ENCODE results near the gene PPM1H.

The PPM1H gene

GRCh38 chr12:62632411-62632918, 302.5 kb downstream of the PPM1H start:
- H3K36me3 ChIP-seq (ENCODE audit: insufficient read depth, low read length), result no peaks in the 10 kb centered on the region
- DNase-seq (ENCODE audit: low read depth, low spot score), result no peak
- no peak for TF ChIP-seq EZH2 (IDR thresholded peaks at IDR 0.05)
- no peak for TF ChIP-seq FOXP2 (optimal IDR thresholded peaks at IDR 0.05; ENCODE audit: control extremely low read depth, extremely low read length, insufficient read depth)
- no peak for TF ChIP-seq POLR2AphosphoS5 (IDR thresholded peaks at IDR 0.05; ENCODE audit: borderline replicate concordance, low read depth, low read length)
- H3K27ac ChIP-seq, result no peak overlapping the region
- no peak overlapping the region for H3K9ac ChIP-seq (ENCODE audit: insufficient read length)
- no peak overlapping the region for H3K4me3 ChIP-seq
- H3K9me3 ChIP-seq (ENCODE audit: low read depth, low read length), result no peaks in the 10 kb centered on the region

- no peaks in the 10 kb centered on the region for H3K36me3 ChIP-seq (ENCODE audit: insufficient read depth, low read length)
- DNase-seq (ENCODE audit: low read depth, low spot score), result no peak
- H3K9me3 ChIP-seq (ENCODE audit: low read depth, low read length), result no peaks in the 10 kb centered on the region
- H3K4me3 ChIP-seq, result no peak overlapping the region
- no peak overlapping the region for H3K27ac ChIP-seq
- TF ChIP-seq FOXP2 (optimal IDR thresholded peaks at IDR 0.05; ENCODE audit: control extremely low read depth, extremely low read length, insufficient read depth), result no peak
- TF ChIP-seq EZH2 (IDR thresholded peaks at IDR 0.05), result no peak
- no peak for TF ChIP-seq POLR2AphosphoS5 (IDR thresholded peaks at IDR 0.05; ENCODE audit: borderline replicate concordance, low read depth, low read length)
- no peak overlapping the region for H3K9ac ChIP-seq (ENCODE audit: insufficient read length)
These were observed 303.2 kb downstream of the PPM1H start for GRCh38 chr12:62631471-62632410.

GRCh38 chr12:62629971-62630739, 304.8 kb downstream of the PPM1H start:
- Histone ChIP-seq H3K36me3 (ENCODE audit: insufficient read depth, low read length) (no peaks in the 10 kb centered on the region), H3K4me3 (no peak overlapping the region), H3K9me3 (ENCODE audit: low read depth, low read length) (no peaks in the 10 kb centered on the region), H3K9ac (ENCODE audit: insufficient read length) (no peak overlapping the region), H3K27ac (no peak overlapping the region)
- no peak for DNase-seq (ENCODE audit: low read depth, low spot score)
- no peak for TF ChIP-seq EZH2 (IDR thresholded peaks at IDR 0.05)
- TF ChIP-seq POLR2AphosphoS5 (IDR thresholded peaks at IDR 0.05; ENCODE audit: borderline replicate concordance, low read depth, low read length), result no peak
- no peak for TF ChIP-seq FOXP2 (optimal IDR thresholded peaks at IDR 0.05; ENCODE audit: control extremely low read depth, extremely low read length, insufficient read depth)

DNA sequence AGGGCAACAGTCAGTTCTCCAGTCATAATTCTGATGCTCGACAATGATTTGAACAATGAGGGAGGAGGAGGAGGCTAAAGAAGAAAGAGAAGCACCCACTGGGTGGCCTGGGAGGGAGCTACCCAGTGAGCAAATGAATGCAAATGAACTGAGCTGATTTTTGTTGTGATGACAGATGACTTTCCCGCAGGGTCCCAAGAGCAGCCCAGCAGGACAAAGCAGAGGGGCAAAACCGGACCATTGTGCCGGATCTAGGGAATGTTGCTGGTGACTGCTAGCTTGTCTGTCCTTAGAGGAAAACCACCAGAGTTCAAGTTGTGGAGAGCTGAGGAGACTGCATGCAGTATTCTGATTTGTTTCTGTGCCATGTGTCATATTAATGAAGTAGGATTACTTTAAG, 305.5 kb downstream of the PPM1H start:
- Histone ChIP-seq H3K9ac (ENCODE audit: insufficient read length) (no peak overlapping the region), H3K9me3 (ENCODE audit: low read depth, low read length) (no peaks in the 10 kb centered on the region), H3K4me3 (no peak overlapping the region), H3K27ac (no peak overlapping the region), H3K36me3 (ENCODE audit: insufficient read depth, low read length) (no peaks in the 10 kb centered on the region)
- TF ChIP-seq FOXP2 (optimal IDR thresholded peaks at IDR 0.05; ENCODE audit: control extremely low read depth, extremely low read length, insufficient read depth) (no peak), POLR2AphosphoS5 (IDR thresholded peaks at IDR 0.05; ENCODE audit: borderline replicate concordance, low read depth, low read length) (no peak), EZH2 (IDR thresholded peaks at IDR 0.05) (no peak)
- no peak for DNase-seq (ENCODE audit: low read depth, low spot score)

GRCh38 chr12:62627181-62627580, 307.8 kb downstream of the PPM1H start:
- H3K36me3 ChIP-seq (ENCODE audit: insufficient read depth, low read length), result no peaks in the 10 kb centered on the region
- H3K9me3 ChIP-seq (ENCODE audit: low read depth, low read length), result no peaks in the 10 kb centered on the region
- H3K27ac ChIP-seq, result no peak overlapping the region
- no peak overlapping the region for H3K9ac ChIP-seq (ENCODE audit: insufficient read length)
- no peak for TF ChIP-seq EZH2 (IDR thresholded peaks at IDR 0.05)
- no peak for TF ChIP-seq FOXP2 (optimal IDR thresholded peaks at IDR 0.05; ENCODE audit: control extremely low read depth, extremely low read length, insufficient read depth)
- no peak for TF ChIP-seq POLR2AphosphoS5 (IDR thresholded peaks at IDR 0.05; ENCODE audit: borderline replicate concordance, low read depth, low read length)
- no peak for DNase-seq (ENCODE audit: low read depth, low spot score)
- H3K4me3 ChIP-seq, result no peak overlapping the region

DNA sequence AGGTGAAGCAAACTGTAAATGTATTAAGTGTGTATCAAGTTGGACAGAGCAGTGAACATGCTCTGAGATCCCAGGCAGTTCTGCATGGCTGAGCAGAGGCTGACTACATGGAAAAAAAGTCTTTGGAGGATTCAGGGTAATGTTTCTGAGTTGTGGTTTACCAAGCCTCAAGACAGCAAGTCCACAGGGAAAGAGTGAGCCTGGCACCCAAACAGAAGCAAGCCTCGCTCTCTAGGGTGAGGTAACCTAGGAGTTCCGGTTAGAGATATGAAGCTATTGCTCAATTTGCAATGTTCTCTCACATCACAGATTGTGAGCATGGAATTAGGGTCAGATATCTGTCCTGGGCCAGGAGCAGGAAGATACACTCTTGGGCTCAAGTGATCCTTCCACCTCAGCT, 309.7 kb downstream of the PPM1H start:
- Histone ChIP-seq H3K36me3 (ENCODE audit: insufficient read depth, low read length) (no peaks in the 10 kb centered on the region), H3K4me3 (no peak overlapping the region), H3K9me3 (ENCODE audit: low read depth, low read length) (no peaks in the 10 kb centered on the region), H3K9ac (ENCODE audit: insufficient read length) (no peak overlapping the region), H3K27ac (no peak overlapping the region)
- no peak for DNase-seq (ENCODE audit: low read depth, low spot score)
- no peak for TF ChIP-seq EZH2 (IDR thresholded peaks at IDR 0.05)

DNA sequence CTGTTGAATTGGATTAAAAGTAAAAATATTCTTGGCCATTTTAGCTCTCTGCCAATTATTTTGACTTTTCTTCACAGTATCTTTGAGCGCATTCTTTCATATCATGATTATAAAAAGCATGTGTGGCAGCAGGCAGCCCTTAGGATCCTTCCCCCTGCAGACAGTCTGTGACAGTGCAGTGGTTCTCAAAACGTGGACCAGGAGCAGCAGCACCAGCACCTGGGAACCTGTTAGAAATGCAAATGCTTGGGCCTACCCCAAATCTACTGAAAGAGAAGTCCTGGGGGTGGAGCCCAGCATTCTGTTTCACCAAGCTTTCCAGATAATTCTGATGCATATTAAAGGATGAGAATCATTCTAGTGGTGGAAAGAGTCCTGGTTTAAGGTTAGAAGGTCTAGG, 312.8 kb downstream of the PPM1H start:
- DNase-seq (ENCODE audit: low read depth, low spot score), result no peak
- TF ChIP-seq EZH2 (IDR thresholded peaks at IDR 0.05) (no peak), POLR2AphosphoS5 (IDR thresholded peaks at IDR 0.05; ENCODE audit: borderline replicate concordance, low read depth, low read length) (no peak), FOXP2 (optimal IDR thresholded peaks at IDR 0.05; ENCODE audit: control extremely low read depth, extremely low read length, insufficient read depth) (no peak)
- H3K4me3 ChIP-seq, result no peak overlapping the region
- H3K36me3 ChIP-seq (ENCODE audit: insufficient read depth, low read length), result no peaks in the 10 kb centered on the region
- no peak overlapping the region for H3K9ac ChIP-seq (ENCODE audit: insufficient read length)
- H3K27ac ChIP-seq, result no peak overlapping the region
- H3K9me3 ChIP-seq (ENCODE audit: low read depth, low read length), result no peaks in the 10 kb centered on the region

DNA sequence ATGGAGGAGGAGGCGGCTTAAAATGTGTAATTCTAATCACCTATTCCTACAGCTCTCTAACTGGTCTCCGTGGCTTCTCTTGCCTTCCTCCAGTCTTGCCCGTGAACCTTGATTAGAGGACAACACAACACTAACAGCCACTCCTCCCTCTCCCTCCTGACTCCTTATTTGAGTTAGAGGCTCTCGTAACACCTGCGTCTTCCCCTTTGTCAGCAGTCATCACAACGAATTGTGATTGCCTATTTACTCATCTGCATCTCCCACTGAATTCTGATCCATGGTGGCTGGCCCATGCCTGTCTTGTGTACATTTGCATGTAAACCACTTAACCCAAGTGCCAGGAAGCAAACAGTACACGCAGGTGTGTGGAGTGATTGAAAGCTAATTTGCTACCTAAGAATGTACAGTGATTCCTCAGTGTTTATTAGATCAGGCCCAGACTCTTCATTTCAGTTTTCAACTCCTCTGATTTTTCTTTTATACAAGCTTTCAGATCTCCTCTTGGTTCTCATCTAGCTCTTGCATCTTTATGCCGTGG, 313.8 kb downstream of the PPM1H start:
- no peak overlapping the region for H3K4me3 ChIP-seq
- no peak overlapping the region for H3K27ac ChIP-seq
- no peak overlapping the region for H3K9ac ChIP-seq (ENCODE audit: insufficient read length)
- no peaks in the 10 kb centered on the region for H3K36me3 ChIP-seq (ENCODE audit: insufficient read depth, low read length)
- no peak for DNase-seq (ENCODE audit: low read depth, low spot score)
- no peak for TF ChIP-seq FOXP2 (optimal IDR thresholded peaks at IDR 0.05; ENCODE audit: control extremely low read depth, extremely low read length, insufficient read depth)
- no peak for TF ChIP-seq POLR2AphosphoS5 (IDR thresholded peaks at IDR 0.05; ENCODE audit: borderline replicate concordance, low read depth, low read length)
- no peak for TF ChIP-seq EZH2 (IDR thresholded peaks at IDR 0.05)
- H3K9me3 ChIP-seq (ENCODE audit: low read depth, low read length), result no peaks in the 10 kb centered on the region

Measured in SK-N-MC (cell line).